ENCODE measurements around the gene C19orf38.

DNA sequence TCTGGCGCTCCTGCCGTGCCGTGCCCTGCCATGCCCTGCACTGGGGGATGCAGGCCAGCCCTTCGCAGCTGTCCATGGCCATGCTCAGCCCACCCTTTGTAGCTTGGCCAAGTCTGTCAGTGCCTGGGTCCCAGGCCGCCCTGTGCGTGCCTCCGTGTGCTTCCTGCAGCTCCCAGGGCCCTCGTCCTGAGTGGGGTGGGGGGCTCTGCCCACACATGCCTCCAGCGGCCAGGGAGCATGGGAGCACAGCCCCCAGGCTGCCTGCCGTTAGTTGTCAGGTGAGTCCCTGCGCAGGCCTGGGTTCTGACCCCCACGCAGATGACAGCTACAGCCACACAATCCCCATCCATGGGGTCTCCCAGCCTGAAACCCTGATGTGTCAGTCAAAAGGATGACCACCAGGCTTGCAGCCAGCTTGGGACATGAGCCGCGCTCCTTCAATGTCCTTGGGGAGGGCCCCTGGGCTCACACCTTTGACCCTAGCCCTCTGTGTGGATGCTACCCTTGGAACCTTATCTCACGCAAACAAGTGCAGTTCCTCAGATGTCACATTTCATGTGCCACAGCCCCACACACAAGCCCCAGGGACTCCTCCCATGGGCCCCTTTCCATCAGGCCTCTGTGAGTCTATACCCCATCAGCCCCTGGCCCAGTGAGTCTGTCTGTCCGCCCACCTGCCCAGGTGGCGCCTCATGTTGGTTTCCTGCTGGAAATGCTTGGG is 36.7 kb upstream of the C19orf38 start:
- TF ChIP-seq CTCF (IDR thresholded peaks at IDR 0.05), result no peak
- TF ChIP-seq POLR2A (IDR thresholded peaks at IDR 0.05), result no peak
- TF ChIP-seq POLR2AphosphoS5 (IDR thresholded peaks at IDR 0.05), result no peak
- no peak for TF ChIP-seq EP300 (IDR thresholded peaks at IDR 0.05)
